T-cell (primary cell): Measurements from ENCODE around the gene BTBD1. TPM values are rescaled to one million over a fixed set of nuclear protein-coding genes. Genes with fewer than 3 reads are reported as not detected.

Experiments used
- ATAC-seq, 4 experiments: fragments of 200-7000 bp in 3 of 4; fragments of 150-1000 bp in 1 of 4; cut with Tn5 transposase; replicated peaks in 1 of 4; 1 replicate in 3 of 4; 2 replicates in 1 of 4; pipeline ENCODE4 v1.10.0; 2021; ENCODE audit warnings: moderate library complexity in 3 of 4, mild to moderate bottlenecking in 2 of 4, moderate number of reproducible peaks in 1 of 4
- CTCF ChIA-PET, 2 donors: fragments of 300-600 bp; sonication (Branson Sonifier 250); formaldehyde crosslinking; loops; one replicate each; lab custom pipeline; 2022; ENCODE audit warnings: antibody characterized with exemption in 2 of 2; lab: Charles Lee
- POLR2A ChIA-PET, 2 donors: fragments of 300-600 bp; sonication (Branson Sonifier 250); formaldehyde crosslinking; loops; one replicate each; lab custom pipeline; 2022; ENCODE audit warnings: antibody characterized with exemption in 2 of 2; lab: Charles Lee
- DNase-seq, 35 experiments: peaks; one replicate each; pipeline versions ENCODE4 v3.0.0 to v3.0.0-alpha.2; 2013 to 2023
- H3K27ac ChIP-seq: one replicate; pipeline ENCODE4 v1.5.1; 2013; ENCODE audit warnings: low read length
- H3K27me3 ChIP-seq, 2 experiments: replicated peaks in 1 of 2; 1 replicate in 1 of 2; 2 replicates in 1 of 2; pipeline versions ENCODE4 v1.6.1 to v1.7.0; 2013; ENCODE audit warnings: low read length in 1 of 2, mixed read lengths in 1 of 2; ENCODE audit not compliant: control insufficient read depth in 2 of 2, insufficient read depth in 2 of 2; ENCODE audit errors: extremely low read depth in 1 of 2
- H3K36me3 ChIP-seq, 2 donors: 1 replicate in 1 of 2; 2 replicates in 1 of 2; pipeline versions ENCODE4 v1.6.1 to v1.7.0; 2013; ENCODE audit warnings: low read length in 1 of 2; ENCODE audit not compliant: control insufficient read depth in 2 of 2, insufficient read depth in 1 of 2; ENCODE audit errors: extremely low read depth in 1 of 2
- H3K4me1 ChIP-seq, 2 experiments: 1 replicate in 1 of 2; 2 replicates in 1 of 2; pipeline versions ENCODE4 v1.6.1 to v1.7.0; 2013; ENCODE audit warnings: low read length in 2 of 2, mixed read lengths in 1 of 2; ENCODE audit not compliant: insufficient read depth in 2 of 2, control insufficient read depth in 1 of 2; ENCODE audit errors: extremely low read depth in 1 of 2
- H3K4me3 ChIP-seq, 2 donors: 1 replicate in 1 of 2; 2 replicates in 1 of 2; pipeline versions ENCODE4 v1.5.1 to v1.7.0; 2013; ENCODE audit warnings: mild to moderate bottlenecking in 2 of 2, low read length in 1 of 2, moderate library complexity in 1 of 2; ENCODE audit not compliant: control insufficient read depth in 1 of 2; ENCODE audit errors: extremely low read depth in 1 of 2
- H3K9me3 ChIP-seq: 2 replicates; pipeline ENCODE4 v1.7.0; 2013
- H3K27ac Mint-ChIP-seq, 2 donors: one replicate each; pipeline ENCODE4 v1.8.0; 2020 to 2021; ENCODE audit warnings: mild to moderate bottlenecking in 2 of 2, mixed read lengths in 2 of 2
- H3K27me3 Mint-ChIP-seq, 2 donors: one replicate each; pipeline ENCODE4 v1.8.0; 2021 to 2022; ENCODE audit warnings: mixed read lengths in 2 of 2
- H3K36me3 Mint-ChIP-seq: one replicate; pipeline ENCODE4 v1.8.0; 2021; ENCODE audit warnings: mixed read lengths
- H3K4me1 Mint-ChIP-seq, 3 donors: one replicate each; pipeline ENCODE4 v1.8.0; 2020 to 2022; ENCODE audit warnings: mixed read lengths in 3 of 3, mild to moderate bottlenecking in 1 of 3
- H3K4me3 Mint-ChIP-seq, 3 donors: one replicate each; pipeline ENCODE4 v1.8.0; 2020 to 2022; ENCODE audit warnings: mild to moderate bottlenecking in 3 of 3, mixed read lengths in 3 of 3, moderate library complexity in 3 of 3
- H3K9me3 Mint-ChIP-seq, 3 donors: one replicate each; pipeline ENCODE4 v1.8.0; 2020 to 2022; ENCODE audit warnings: mixed read lengths in 3 of 3
- WGBS: methylation state at CpG from one replicate; pipeline ENCODE4 v1.1.5; 2013; ENCODE audit warnings: missing lambda C conversion rate; ENCODE audit not compliant: insufficient coverage; 5-methylcytosine and 5-hydroxymethylcytosine counted together
- total RNA-seq, 35 experiments: library from RNA in 6 of 35; stranded (reverse) in 6 of 35; fragments of 120-200 nt in 1 of 35; gene quantifications; one replicate each; pipeline versions ENCODE4 v1.2.1 to v1.2.4 and lab custom pipeline; 2013 to 2026

The BTBD1 gene
- total RNA-seq, 5 donors from 2014 or later (not counting 1 experiment from before 2014, with no cell fraction given): 34.8 to 38.4 (median 36.2) TPM

GRCh38 chr15:82977076-82977475 lies 90.0 kb downstream of the BTBD1 start:
- Histone ChIP-seq H3K4me1 (no peaks in the 10 kb centered on the region), H3K27ac (no peak overlapping the region), H3K36me3 (no peaks in the 10 kb centered on the region), H3K27me3 (no peaks in the 10 kb centered on the region), H3K9me3 (no peaks in the 10 kb centered on the region), H3K4me3 (no peak overlapping the region)
- DNase-seq: no peak
- Mint-ChIP-seq H3K27ac (no peak overlapping the region), H3K4me3 (no peak overlapping the region), H3K36me3 (peaks cover 6% of the 10 kb centered on the region), H3K9me3 (no peaks in the 10 kb centered on the region), H3K4me1 (no peaks in the 10 kb centered on the region), H3K27me3 (no peaks in the 10 kb centered on the region)
- ChIA-PET POLR2A (no interaction called here), CTCF (interaction anchor here in 1 of 2 donors (0.7 kb wide), 1 partner anchor 11 kb away, joined by 4 read pairs; no protein-coding TSS in a partner anchor)
- ATAC-seq: no peak
- WGBS: no CpG with 5 or more reads among the region's 1 CpG

GRCh38 chr15:82972990-82973389 lies 94.1 kb downstream of the BTBD1 start:
- Histone ChIP-seq H3K4me3 (no peak overlapping the region), H3K4me1 (no peaks in the 10 kb centered on the region), H3K36me3 (no peaks in the 10 kb centered on the region), H3K9me3 (no peaks in the 10 kb centered on the region), H3K27ac (no peak overlapping the region), H3K27me3 (no peaks in the 10 kb centered on the region)
- Mint-ChIP-seq H3K27ac (no peak overlapping the region), H3K9me3 (no peaks in the 10 kb centered on the region), H3K36me3 (peaks cover 2% of the 10 kb centered on the region), H3K27me3 (no peaks in the 10 kb centered on the region), H3K4me3 (no peak overlapping the region), H3K4me1 (no peaks in the 10 kb centered on the region)
- CTCF ChIA-PET: no interaction called here
- POLR2A ChIA-PET: no interaction called here
- DNase-seq (no peak), ATAC-seq (no peak)
- no CpG with 5 or more reads among the region's 1 CpG for WGBS

- ChIA-PET POLR2A (interaction anchor here in 1 of 2 donors (0.6 kb wide), 1 partner anchor 304 kb away, joined by 5 read pairs; no protein-coding TSS in a partner anchor), CTCF (no interaction called here)
- Histone ChIP-seq H3K4me1 (peaks cover 0 to 3% of the 10 kb centered on the region in 2 experiments), H3K36me3 (no peaks in the 10 kb centered on the region), H3K4me3 (no peak overlapping the region), H3K27ac (no peak overlapping the region), H3K27me3 (no peaks in the 10 kb centered on the region), H3K9me3 (no peaks in the 10 kb centered on the region)
- no CpG with 5 or more reads among the region's 2 CpGs for WGBS
- Mint-ChIP-seq H3K4me1 (peaks cover 3 to 4% (median 4%) of the 10 kb centered on the region in 3 donors), H3K4me3 (no peak overlapping the region), H3K9me3 (no peaks in the 10 kb centered on the region), H3K27ac (no peak overlapping the region), H3K36me3 (peaks cover 2% of the 10 kb centered on the region), H3K27me3 (no peaks in the 10 kb centered on the region)
- DNase-seq (no peak), ATAC-seq (no peak)
Measured at GRCh38 chr15:82971218-82971984, 95.7 kb downstream of the BTBD1 start.

GRCh38 chr15:82970696-82971095 lies 96.4 kb downstream of the BTBD1 start:
- no peak overlapping the region for H3K4me3 Mint-ChIP-seq
- H3K9me3 ChIP-seq: no peaks in the 10 kb centered on the region
- H3K9me3 Mint-ChIP-seq: no peaks in the 10 kb centered on the region
- H3K4me3 ChIP-seq: no peak overlapping the region
- peaks cover 2% of the 10 kb centered on the region for H3K36me3 Mint-ChIP-seq
- no peak for DNase-seq
- H3K27ac ChIP-seq: no peak overlapping the region
- H3K27ac Mint-ChIP-seq: no peak overlapping the region
- 100% methylated on average over 1 of the region's 1 CpG for WGBS
- H3K36me3 ChIP-seq: no peaks in the 10 kb centered on the region
- no peaks in the 10 kb centered on the region for H3K27me3 ChIP-seq
- CTCF ChIA-PET: no interaction called here
- peaks cover 0 to 3% of the 10 kb centered on the region in 2 experiments for H3K4me1 ChIP-seq
- POLR2A ChIA-PET: no interaction called here
- ATAC-seq: no peak
- H3K4me1 Mint-ChIP-seq: peaks cover 6 to 11% (median 8%) of the 10 kb centered on the region in 3 donors
- no peaks in the 10 kb centered on the region for H3K27me3 Mint-ChIP-seq

GRCh38 chr15:82970078-82970686 lies 96.9 kb downstream of the BTBD1 start:
- CTCF ChIA-PET: no interaction called here
- WGBS: no CpG with 5 or more reads among the region's 3 CpGs
- no peaks in the 10 kb centered on the region for H3K27me3 Mint-ChIP-seq
- POLR2A ChIA-PET: no interaction called here
- no peak overlapping the region for H3K4me3 Mint-ChIP-seq
- no peaks in the 10 kb centered on the region for H3K9me3 Mint-ChIP-seq
- no peaks in the 10 kb centered on the region for H3K36me3 Mint-ChIP-seq
- Histone ChIP-seq H3K27ac (no peak overlapping the region), H3K4me1 (peaks cover 0 to 3% of the 10 kb centered on the region in 2 experiments), H3K4me3 (no peak overlapping the region), H3K9me3 (no peaks in the 10 kb centered on the region), H3K36me3 (no peaks in the 10 kb centered on the region), H3K27me3 (no peaks in the 10 kb centered on the region)
- ATAC-seq (no peak), DNase-seq (no peak)
- H3K4me1 Mint-ChIP-seq: peaks cover 6 to 11% (median 8%) of the 10 kb centered on the region in 3 donors
- H3K27ac Mint-ChIP-seq: no peak overlapping the region

- WGBS: 80% methylated on average over 4 of the region's 7 CpGs
- Mint-ChIP-seq H3K27ac (no peak overlapping the region), H3K4me1 (peaks cover 6 to 11% (median 8%) of the 10 kb centered on the region in 3 donors), H3K36me3 (no peaks in the 10 kb centered on the region), H3K9me3 (no peaks in the 10 kb centered on the region), H3K27me3 (no peaks in the 10 kb centered on the region), H3K4me3 (no peak overlapping the region)
- ATAC-seq (no peak), DNase-seq (no peak)
- H3K4me3 ChIP-seq: no peak overlapping the region
- POLR2A ChIA-PET: no interaction called here
- no peaks in the 10 kb centered on the region for H3K36me3 ChIP-seq
- H3K27me3 ChIP-seq: no peaks in the 10 kb centered on the region
- no peak overlapping the region for H3K27ac ChIP-seq
- no peaks in the 10 kb centered on the region for H3K9me3 ChIP-seq
- CTCF ChIA-PET: no interaction called here
- H3K4me1 ChIP-seq: peaks cover 0 to 3% of the 10 kb centered on the region in 2 experiments
Measured at GRCh38 chr15:82969353-82969752, 97.7 kb downstream of the BTBD1 start.
